Muscle layer of duodenum (tissue), 2 donors: Measurements from ENCODE around the gene GALR1.
A peak's percentile ranks its signal among the peaks of the same experiment; 100 is the strongest.
"Not testable (repeated sequence)": the region's sequence is repeated elsewhere in the genome, so short reads cannot be mapped to it uniquely, and the experiment has no call there.

ENCODE experiments used
- H3K27ac ChIP-seq: one replicate; pipeline ENCODE4 v1.7.0; 2013; ENCODE audit warnings: mild to moderate bottlenecking, low read length
- H3K27me3 ChIP-seq: one replicate; pipeline ENCODE4 v1.7.0; 2013; ENCODE audit warnings: low read depth, mild to moderate bottlenecking, control low read depth, low read length
- H3K36me3 ChIP-seq, 2 donors: one replicate each; pipeline ENCODE4 v1.7.0; 2013; ENCODE audit warnings: low read length in 2 of 2, control low read depth in 1 of 2, mild to moderate bottlenecking in 1 of 2; ENCODE audit not compliant: insufficient read depth in 2 of 2, control insufficient read depth in 1 of 2
- H3K4me1 ChIP-seq, 2 donors: one replicate each; pipeline ENCODE4 v1.7.0; 2013; ENCODE audit warnings: low read length in 2 of 2, mild to moderate bottlenecking in 2 of 2, control low read depth in 1 of 2, moderate library complexity in 1 of 2; ENCODE audit not compliant: insufficient read depth in 2 of 2, control insufficient read depth in 1 of 2
- H3K4me3 ChIP-seq, 2 donors: one replicate each; pipeline ENCODE4 v1.7.0; 2013; ENCODE audit warnings: low read length in 2 of 2, low read depth in 1 of 2, mild to moderate bottlenecking in 1 of 2
- H3K9me3 ChIP-seq, 2 donors: one replicate each; pipeline ENCODE4 v1.7.0; 2013; ENCODE audit warnings: low read length in 2 of 2, control low read depth in 1 of 2, mild to moderate bottlenecking in 1 of 2; ENCODE audit not compliant: control insufficient read depth in 1 of 2
- donor health status: healthy.

Gene GALR1

GRCh38 chr18:77218642-77219041 lies 31.0 kb upstream of the GALR1 start:
- Histone ChIP-seq H3K27me3 (no peaks in the 10 kb centered on the region), H3K4me3 (no peak overlapping the region), H3K36me3 (no peaks in the 10 kb centered on the region), H3K27ac (no peak overlapping the region), H3K9me3 (no peaks in the 10 kb centered on the region), H3K4me1 (no peaks in the 10 kb centered on the region)

GRCh38 chr18:77220726-77221125 lies 28.9 kb upstream of the GALR1 start:
- Histone ChIP-seq H3K27ac (no peak overlapping the region), H3K4me1 (no peaks in the 10 kb centered on the region), H3K36me3 (no peaks in the 10 kb centered on the region), H3K27me3 (no peaks in the 10 kb centered on the region), H3K4me3 (no peak overlapping the region), H3K9me3 (no peaks in the 10 kb centered on the region)

- H3K9me3 ChIP-seq = no peaks in the 10 kb centered on the region
- no peak overlapping the region for H3K4me3 ChIP-seq
- no peaks in the 10 kb centered on the region for H3K27me3 ChIP-seq
- no peaks in the 10 kb centered on the region for H3K4me1 ChIP-seq
- no peaks in the 10 kb centered on the region for H3K36me3 ChIP-seq
- H3K27ac ChIP-seq = no peak overlapping the region
These were observed 27.2 kb upstream of the GALR1 start for GRCh38 chr18:77222464-77222863.

- Histone ChIP-seq H3K27ac (no peak overlapping the region), H3K27me3 (no peaks in the 10 kb centered on the region), H3K4me3 (no peak overlapping the region), H3K4me1 (no peaks in the 10 kb centered on the region), H3K9me3 (no peaks in the 10 kb centered on the region), H3K36me3 (no peaks in the 10 kb centered on the region)
These were observed 26.4 kb upstream of the GALR1 start for GRCh38 chr18:77223221-77223639.

GRCh38 chr18:77223653-77224052 lies 26.0 kb upstream of the GALR1 start:
- no peaks in the 10 kb centered on the region for H3K9me3 ChIP-seq
- no peaks in the 10 kb centered on the region for H3K27me3 ChIP-seq
- no peaks in the 10 kb centered on the region for H3K36me3 ChIP-seq
- no peak overlapping the region for H3K27ac ChIP-seq
- no peaks in the 10 kb centered on the region for H3K4me1 ChIP-seq
- H3K4me3 ChIP-seq = no peak overlapping the region

- Histone ChIP-seq H3K4me1 (no peaks in the 10 kb centered on the region), H3K27me3 (no peaks in the 10 kb centered on the region), H3K36me3 (no peaks in the 10 kb centered on the region)
These were observed 19.0 kb upstream of the GALR1 start for GRCh38 chr18:77230645-77231044.

GRCh38 chr18:77234504-77235365 lies 14.9 kb upstream of the GALR1 start:
- no peak overlapping the region for H3K4me3 ChIP-seq
- H3K9me3 ChIP-seq = peaks cover 3 to 19% of the 10 kb centered on the region in 2 donors
- H3K36me3 ChIP-seq = no peaks in the 10 kb centered on the region
- no peaks in the 10 kb centered on the region for H3K4me1 ChIP-seq
- no peaks in the 10 kb centered on the region for H3K27me3 ChIP-seq
- no peak overlapping the region for H3K27ac ChIP-seq

More at GRCh38 chr18:77230645-77231044, 19.0 kb upstream of the GALR1 start:
- Histone ChIP-seq H3K9me3 (no peaks in the 10 kb centered on the region), H3K27ac (no peak overlapping the region), H3K4me3 (no peak overlapping the region)

- not testable (repeated sequence) for H3K36me3 ChIP-seq, H3K4me1 ChIP-seq, H3K27me3 ChIP-seq, H3K27ac ChIP-seq
- peak overlapping the region in 1 of 2 donors; percentile 26 for H3K4me3 ChIP-seq
- H3K9me3 ChIP-seq = peaks cover 3 to 32% of the 10 kb centered on the region in 2 donors
These were observed 10.4 kb upstream of the GALR1 start for GRCh38 chr18:77239285-77239684.

GRCh38 chr18:77248873-77249568 lies 627 bp upstream of the GALR1 start:
- Histone ChIP-seq H3K27me3 (peaks cover 28% of the 10 kb centered on the region), H3K4me3 (peak overlapping the region; percentile 41 to 77), H3K36me3 (no peaks in the 10 kb centered on the region), H3K27ac (no peak overlapping the region), H3K9me3 (peaks cover 0 to 6% of the 10 kb centered on the region in 2 donors), H3K4me1 (peaks cover 0 to 34% of the 10 kb centered on the region in 2 donors)

GRCh38 chr18:77250501-77250925 lies 865 bp downstream of the GALR1 start:
- H3K4me3 ChIP-seq = peak overlapping the region in 1 of 2 donors; percentile 77

GRCh38 chr18:77250926-77251729 lies 1.5 kb downstream of the GALR1 start:
- H3K4me1 ChIP-seq = peaks cover 0 to 34% of the 10 kb centered on the region in 2 donors
- peaks cover 28% of the 10 kb centered on the region for H3K27me3 ChIP-seq
- H3K27ac ChIP-seq = no peak overlapping the region
- H3K36me3 ChIP-seq = no peaks in the 10 kb centered on the region
- H3K9me3 ChIP-seq = peaks cover 0 to 3% of the 10 kb centered on the region in 2 donors
- H3K4me3 ChIP-seq = peak overlapping the region in 1 of 2 donors; percentile 77

More at GRCh38 chr18:77250501-77250925, 865 bp downstream of the GALR1 start:
- Histone ChIP-seq H3K27ac (no peak overlapping the region), H3K9me3 (peaks cover 0 to 3% of the 10 kb centered on the region in 2 donors), H3K27me3 (peaks cover 28% of the 10 kb centered on the region), H3K4me1 (peaks cover 0 to 34% of the 10 kb centered on the region in 2 donors), H3K36me3 (no peaks in the 10 kb centered on the region)
